HuH-7 (cell line): ENCODE measurements around the gene NDUFB7.

ENCODE experiments used
- DNase-seq: peaks from one replicate; pipeline ENCODE4 v3.0.0; 2011; ENCODE audit warnings: low spot score

NDUFB7 gene

DNA sequence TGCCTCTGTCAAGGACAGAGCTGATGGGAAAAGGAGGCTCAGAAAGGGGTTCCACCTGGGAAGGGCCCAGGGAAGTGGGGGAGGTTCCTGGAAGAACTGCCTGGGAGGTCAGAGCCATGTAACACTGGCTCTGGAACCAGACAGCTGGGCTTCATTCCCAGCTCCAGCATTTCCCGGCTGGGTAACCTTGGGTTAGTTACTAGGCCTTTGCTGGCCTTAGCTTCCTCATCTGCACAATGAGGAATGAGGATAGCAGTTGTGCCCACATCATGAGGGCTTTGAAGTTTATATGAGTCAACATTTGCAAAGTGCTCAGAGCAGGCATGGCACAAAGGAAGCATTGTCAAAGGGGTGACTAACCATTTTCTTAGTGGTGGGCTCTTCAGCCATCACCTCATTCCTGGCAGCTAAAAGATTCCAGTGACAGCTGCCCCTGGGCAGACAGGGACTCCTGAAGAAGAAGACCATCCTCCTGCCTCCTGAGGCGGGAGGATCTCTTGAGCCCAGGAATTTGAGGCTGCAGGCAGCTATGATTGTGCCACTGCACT is 51.9 kb downstream of the NDUFB7 start:
- no peak for DNase-seq

DNA sequence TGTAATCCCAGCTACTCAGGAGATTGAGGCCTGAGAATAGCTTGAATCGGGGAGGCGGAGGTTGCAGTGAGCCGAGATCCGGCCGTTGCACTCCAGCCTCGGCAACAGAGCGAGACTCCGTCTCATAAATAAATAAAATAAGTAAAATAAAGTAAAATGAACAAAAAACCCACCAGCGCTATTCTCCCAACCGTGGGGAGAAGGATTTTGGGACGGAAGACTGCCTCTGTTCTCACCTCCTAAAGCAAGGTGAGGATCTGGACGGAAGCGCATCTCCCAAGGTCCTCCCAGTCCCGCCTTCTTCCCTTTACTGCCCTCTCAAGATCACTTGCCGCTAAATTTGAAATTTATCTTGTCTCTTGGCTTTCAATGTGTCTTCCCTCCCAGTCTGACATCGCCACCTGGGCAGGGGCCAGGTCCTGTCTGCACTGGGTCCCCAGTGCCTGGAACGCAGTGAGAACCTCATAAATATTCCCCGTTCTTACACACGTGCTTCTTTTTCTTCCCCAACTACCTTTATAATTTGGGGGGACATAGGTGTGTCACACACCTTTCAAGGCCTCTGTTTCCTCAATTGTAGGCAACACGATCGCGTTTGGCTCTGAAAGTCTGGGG is 52.5 kb downstream of the NDUFB7 start:
- no peak for DNase-seq

DNA sequence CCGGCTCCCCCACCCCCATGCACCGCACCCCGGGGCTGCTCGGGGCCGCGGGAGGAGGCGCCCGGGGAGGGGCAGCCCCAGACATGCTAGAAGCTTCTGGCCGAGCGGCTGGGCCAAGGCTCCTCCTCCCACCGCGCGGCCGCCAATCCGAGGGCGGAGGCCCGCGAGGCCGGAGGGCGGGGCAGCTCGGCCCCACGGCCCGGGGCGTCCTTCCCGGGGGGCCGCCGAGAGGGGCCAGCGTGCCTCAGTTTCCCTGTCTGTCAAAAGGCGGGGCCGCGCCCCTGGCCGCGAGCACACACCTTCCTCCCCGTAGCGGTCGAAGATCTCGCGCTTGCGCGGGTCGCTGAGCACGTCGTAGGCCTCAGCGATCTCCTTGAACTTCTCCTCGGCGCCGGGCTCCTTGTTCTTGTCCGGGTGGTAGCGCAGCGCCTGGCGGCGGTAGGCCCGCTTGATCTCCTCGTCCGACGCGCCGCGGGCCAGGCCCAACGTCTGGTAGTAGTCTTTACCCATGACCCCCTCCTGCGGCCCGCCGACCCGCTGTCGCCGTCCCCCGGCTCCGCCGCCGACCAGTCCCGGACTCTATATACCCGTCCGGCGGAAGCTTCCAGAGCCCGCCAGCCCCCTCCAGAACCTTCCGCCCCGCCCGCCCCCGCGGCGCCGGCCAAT is 53.9 kb downstream of the NDUFB7 start, which contains the start of gene DNAJB1:
Gene DNAJB1 (minus strand): TSS at position 558 of the 666 bp plus-strand sequence. CDS start 48 bp downstream, at position 510.
- DNase-seq = peak; percentile 80

DNA sequence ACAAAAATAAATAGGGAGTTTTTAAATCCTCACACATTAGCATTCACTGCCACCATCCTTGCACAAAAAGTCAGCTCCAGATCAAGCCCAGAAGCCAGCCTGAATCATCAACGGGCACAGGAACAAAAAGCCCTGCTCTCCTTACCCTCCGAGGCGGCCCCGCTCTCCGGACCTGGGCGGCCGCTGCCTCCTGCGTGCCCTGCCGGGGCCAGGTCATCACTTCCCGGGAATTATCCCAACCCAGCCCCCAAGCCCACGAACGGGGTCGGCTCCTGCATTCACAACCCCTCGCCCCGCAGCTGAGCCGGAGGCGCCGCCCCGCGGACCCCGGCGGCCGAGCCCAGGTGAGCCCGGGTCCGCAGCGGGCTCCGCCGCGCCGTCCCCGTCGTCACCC is 54.4 kb downstream of the NDUFB7 start:
- no peak for DNase-seq

DNA sequence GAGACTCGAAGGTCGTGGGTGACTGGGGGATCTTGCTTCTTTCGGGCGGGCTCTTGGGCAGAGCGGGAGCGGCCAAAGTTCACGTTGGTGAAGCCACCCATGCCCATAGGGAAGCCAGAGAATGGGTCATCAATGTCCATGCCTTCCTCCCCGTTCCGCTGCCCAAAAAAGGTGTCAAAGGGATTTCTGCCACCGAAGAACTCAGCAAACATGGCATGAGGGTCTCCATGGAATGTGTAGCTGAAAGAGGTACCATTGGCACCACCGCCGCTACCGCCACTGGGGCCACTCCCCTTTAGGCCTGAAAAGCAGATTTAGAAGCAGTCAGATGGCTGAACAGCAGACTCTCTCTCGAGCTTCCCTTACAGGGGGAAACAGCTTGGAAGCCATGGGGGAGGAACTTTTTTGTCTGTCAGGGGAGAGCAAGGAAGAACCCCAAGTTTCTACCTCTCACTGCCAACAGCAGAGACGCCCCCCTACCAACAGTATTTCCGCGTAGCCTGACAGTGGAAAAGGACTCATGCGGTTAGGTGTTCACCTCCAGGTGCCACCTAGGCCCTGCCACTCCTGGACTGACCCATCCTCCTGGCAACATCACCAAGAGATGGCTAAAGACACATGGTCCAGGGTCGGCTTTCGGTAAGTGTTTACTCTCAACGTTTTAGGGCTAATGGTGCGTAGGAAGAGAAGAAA is 55.0 kb downstream of the NDUFB7 start:
- no peak for DNase-seq
